Measurements from ENCODE around the gene SUMO2.
"Not testable (repeated sequence)": the region's sequence is repeated elsewhere in the genome, so short reads cannot be mapped to it uniquely, and the experiment has no call there.

Gene SUMO2

GRCh38 chr17:75163074-75163473, 19.7 kb downstream of the SUMO2 start:
- DNase-seq (ENCODE audit: insufficient read length, low spot score): no peak
- TF ChIP-seq TAF1 (IDR thresholded peaks at IDR 0.05; ENCODE audit: low read depth, low read length) (no peak), SPI1 (IDR thresholded peaks at IDR 0.05; ENCODE audit: low read depth, low read length) (no peak), POLR2AphosphoS5 (IDR thresholded peaks at IDR 0.05; ENCODE audit: low read depth, low read length) (no peak), POLR2A (IDR thresholded peaks at IDR 0.05; ENCODE audit: low read depth, low read length) (no peak), POU2F2 (IDR thresholded peaks at IDR 0.05; ENCODE audit: low read depth, low read length) (no peak), PAX5 (IDR thresholded peaks at IDR 0.05; ENCODE audit: insufficient read depth, low read length, severe bottlenecking) (no peak)
- FAIRE-seq: no peak

GRCh38 chr17:75160211-75160610, 22.5 kb downstream of the SUMO2 start:
- FAIRE-seq (no peak), DNase-seq (ENCODE audit: insufficient read length, low spot score) (no peak)
- TF ChIP-seq POLR2AphosphoS5 (IDR thresholded peaks at IDR 0.05; ENCODE audit: low read depth, low read length): no peak
- no peak for TF ChIP-seq POLR2A (IDR thresholded peaks at IDR 0.05; ENCODE audit: low read depth, low read length)
- no peak for TF ChIP-seq PAX5 (IDR thresholded peaks at IDR 0.05; ENCODE audit: insufficient read depth, low read length, severe bottlenecking)
- no peak for TF ChIP-seq TAF1 (IDR thresholded peaks at IDR 0.05; ENCODE audit: low read depth, low read length)
- no peak for TF ChIP-seq POU2F2 (IDR thresholded peaks at IDR 0.05; ENCODE audit: low read depth, low read length)
- TF ChIP-seq SPI1 (IDR thresholded peaks at IDR 0.05; ENCODE audit: low read depth, low read length): no peak

GRCh38 chr17:75159196-75160031, 23.3 kb downstream of the SUMO2 start:
- DNase-seq (ENCODE audit: insufficient read length, low spot score) (no peak), FAIRE-seq (no peak)
- TF ChIP-seq SPI1 (IDR thresholded peaks at IDR 0.05; ENCODE audit: low read depth, low read length) (no peak), TAF1 (IDR thresholded peaks at IDR 0.05; ENCODE audit: low read depth, low read length) (no peak)

GRCh38 chr17:75158480-75158879, 24.3 kb downstream of the SUMO2 start:
- not testable (repeated sequence) for FAIRE-seq; DNase-seq (ENCODE audit: insufficient read length, low spot score)

- DNase-seq (ENCODE audit: insufficient read length, low spot score): no peak
- TF ChIP-seq POU2F2 (IDR thresholded peaks at IDR 0.05; ENCODE audit: low read depth, low read length) (no peak), SPI1 (IDR thresholded peaks at IDR 0.05; ENCODE audit: low read depth, low read length) (no peak), PAX5 (IDR thresholded peaks at IDR 0.05; ENCODE audit: insufficient read depth, low read length, severe bottlenecking) (no peak), POLR2AphosphoS5 (IDR thresholded peaks at IDR 0.05; ENCODE audit: low read depth, low read length) (no peak), TAF1 (IDR thresholded peaks at IDR 0.05; ENCODE audit: low read depth, low read length) (no peak), POLR2A (IDR thresholded peaks at IDR 0.05; ENCODE audit: low read depth, low read length) (no peak)
- FAIRE-seq: no peak
These were observed 27.6 kb downstream of the SUMO2 start for GRCh38 chr17:75155191-75155601.

- DNase-seq (ENCODE audit: insufficient read length, low spot score) (peak; percentile 91), FAIRE-seq (peak; percentile 99)
- TF ChIP-seq SPI1 (IDR thresholded peaks at IDR 0.05; ENCODE audit: low read depth, low read length): 0 out of 2 replicates have a peak, but pooled peaks have one; percentile 6
- TF ChIP-seq PAX5 (IDR thresholded peaks at IDR 0.05; ENCODE audit: insufficient read depth, low read length, severe bottlenecking): no peak
- peak; percentile 81 for TF ChIP-seq TAF1 (IDR thresholded peaks at IDR 0.05; ENCODE audit: low read depth, low read length)
- TF ChIP-seq POU2F2 (IDR thresholded peaks at IDR 0.05; ENCODE audit: low read depth, low read length): peak; percentile 92
- peak; percentile 100 for TF ChIP-seq POLR2A (IDR thresholded peaks at IDR 0.05; ENCODE audit: low read depth, low read length)
- peak; percentile 100 for TF ChIP-seq POLR2AphosphoS5 (IDR thresholded peaks at IDR 0.05; ENCODE audit: low read depth, low read length)
These were observed 28.3 kb downstream of the SUMO2 start, which contains the start of gene JPT1 for GRCh38 chr17:75154195-75155106. Gene JPT1 (minus strand): TSS chr17:75154512. CDS start chr17:75154397, 115 bp downstream.

- FAIRE-seq (no peak), DNase-seq (ENCODE audit: insufficient read length, low spot score) (no peak)
- TF ChIP-seq POLR2AphosphoS5 (IDR thresholded peaks at IDR 0.05; ENCODE audit: low read depth, low read length): no peak
- TF ChIP-seq POU2F2 (IDR thresholded peaks at IDR 0.05; ENCODE audit: low read depth, low read length): no peak
- TF ChIP-seq SPI1 (IDR thresholded peaks at IDR 0.05; ENCODE audit: low read depth, low read length): no peak
- TF ChIP-seq PAX5 (IDR thresholded peaks at IDR 0.05; ENCODE audit: insufficient read depth, low read length, severe bottlenecking): no peak
- TF ChIP-seq POLR2A (IDR thresholded peaks at IDR 0.05; ENCODE audit: low read depth, low read length): no peak
- TF ChIP-seq TAF1 (IDR thresholded peaks at IDR 0.05; ENCODE audit: low read depth, low read length): no peak
These were observed 29.0 kb downstream of the SUMO2 start for GRCh38 chr17:75153780-75154194.

GRCh38 chr17:75152922-75153779, 29.6 kb downstream of the SUMO2 start:
- TF ChIP-seq TAF1 (IDR thresholded peaks at IDR 0.05; ENCODE audit: low read depth, low read length) (no peak), POLR2A (IDR thresholded peaks at IDR 0.05; ENCODE audit: low read depth, low read length) (no peak), SPI1 (IDR thresholded peaks at IDR 0.05; ENCODE audit: low read depth, low read length) (no peak), POLR2AphosphoS5 (IDR thresholded peaks at IDR 0.05; ENCODE audit: low read depth, low read length) (no peak), POU2F2 (IDR thresholded peaks at IDR 0.05; ENCODE audit: low read depth, low read length) (no peak), PAX5 (IDR thresholded peaks at IDR 0.05; ENCODE audit: insufficient read depth, low read length, severe bottlenecking) (no peak)
- no peak for DNase-seq (ENCODE audit: insufficient read length, low spot score)
- FAIRE-seq: peak; percentile 51

GRCh38 chr17:75152523-75152921, 30.2 kb downstream of the SUMO2 start:
- FAIRE-seq (no peak), DNase-seq (ENCODE audit: insufficient read length, low spot score) (no peak)
- TF ChIP-seq POLR2A (IDR thresholded peaks at IDR 0.05; ENCODE audit: low read depth, low read length): no peak
- no peak for TF ChIP-seq PAX5 (IDR thresholded peaks at IDR 0.05; ENCODE audit: insufficient read depth, low read length, severe bottlenecking)
- no peak for TF ChIP-seq TAF1 (IDR thresholded peaks at IDR 0.05; ENCODE audit: low read depth, low read length)
- no peak for TF ChIP-seq POLR2AphosphoS5 (IDR thresholded peaks at IDR 0.05; ENCODE audit: low read depth, low read length)
- no peak for TF ChIP-seq POU2F2 (IDR thresholded peaks at IDR 0.05; ENCODE audit: low read depth, low read length)
- TF ChIP-seq SPI1 (IDR thresholded peaks at IDR 0.05; ENCODE audit: low read depth, low read length): no peak
